Activated gamma-delta T cell (primary cell): ENCODE measurements around the gene TRIO.
"Not testable (repeated sequence)": the region's sequence is repeated elsewhere in the genome, so short reads cannot be mapped to it uniquely, and the experiment has no call there.

Experiments used
- DNase-seq: peaks from one replicate; lab custom pipeline; 2025; lab: John Stamatoyannopoulos, UW

TRIO gene

DNA sequence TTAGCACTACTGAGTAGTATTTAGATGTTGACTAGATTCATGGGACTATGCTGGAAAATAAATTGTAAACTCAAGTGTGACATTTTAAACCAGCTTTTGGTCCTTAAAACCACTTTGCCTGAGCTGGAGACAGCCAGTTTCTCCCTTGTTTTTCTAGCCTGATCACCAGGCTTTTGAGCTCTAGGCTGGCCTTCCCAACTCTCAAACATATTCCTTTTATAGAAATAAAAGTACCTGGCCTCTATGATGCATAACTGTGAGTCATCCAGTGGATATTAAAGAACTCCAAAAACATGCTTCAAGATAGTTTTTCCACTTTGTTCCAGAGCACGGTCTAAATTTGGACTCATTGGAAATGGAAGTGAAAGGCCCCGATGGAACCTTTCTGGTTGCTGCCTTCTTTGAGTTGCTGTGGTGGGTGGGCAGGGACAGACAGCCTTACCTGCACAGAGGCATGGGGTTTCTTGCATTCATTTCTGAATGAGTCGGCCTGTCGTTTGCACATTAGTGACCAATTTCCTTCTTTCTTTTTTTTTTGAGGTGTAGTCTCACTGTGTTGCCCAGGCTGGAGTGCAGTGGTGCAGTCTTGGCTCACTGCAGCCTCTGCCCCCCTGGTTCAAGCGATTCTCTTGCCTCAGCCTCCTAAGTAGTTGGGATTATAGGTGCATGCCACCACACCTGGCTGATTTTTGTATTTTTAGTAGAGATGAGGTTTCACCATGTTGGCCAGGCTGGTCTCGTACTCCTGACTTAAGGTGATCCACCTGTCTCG is 43.1 kb downstream of the TRIO start:
- DNase-seq, result no peak

- DNase-seq, result no peak
Measured at GRCh38 chr5:14187157-14187556, 44.0 kb downstream of the TRIO start.

GRCh38 chr5:14187660-14188059 is 44.5 kb downstream of the TRIO start:
- no peak for DNase-seq

DNA sequence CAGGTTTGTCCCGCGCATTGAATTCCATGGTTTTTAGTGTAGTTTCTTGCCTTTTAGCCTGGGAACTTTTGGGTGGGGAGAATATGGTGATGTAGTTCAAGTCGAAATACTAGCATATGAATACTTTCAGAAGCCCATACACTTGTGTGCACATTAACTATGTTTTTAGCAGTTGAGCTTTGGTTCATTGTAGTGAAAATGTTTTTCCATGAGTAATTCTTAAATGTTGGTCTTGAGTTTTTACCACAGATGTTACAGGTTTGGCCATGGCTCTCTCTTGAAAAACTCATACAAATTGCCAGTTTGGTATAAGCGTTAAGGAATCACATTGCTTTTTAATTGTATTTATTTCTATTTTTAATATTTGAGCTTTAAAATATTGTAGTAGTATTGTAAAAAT is 45.6 kb downstream of the TRIO start:
- no peak for DNase-seq

GRCh38 chr5:14189680-14190079 is 46.5 kb downstream of the TRIO start:
- DNase-seq, result no peak

DNA sequence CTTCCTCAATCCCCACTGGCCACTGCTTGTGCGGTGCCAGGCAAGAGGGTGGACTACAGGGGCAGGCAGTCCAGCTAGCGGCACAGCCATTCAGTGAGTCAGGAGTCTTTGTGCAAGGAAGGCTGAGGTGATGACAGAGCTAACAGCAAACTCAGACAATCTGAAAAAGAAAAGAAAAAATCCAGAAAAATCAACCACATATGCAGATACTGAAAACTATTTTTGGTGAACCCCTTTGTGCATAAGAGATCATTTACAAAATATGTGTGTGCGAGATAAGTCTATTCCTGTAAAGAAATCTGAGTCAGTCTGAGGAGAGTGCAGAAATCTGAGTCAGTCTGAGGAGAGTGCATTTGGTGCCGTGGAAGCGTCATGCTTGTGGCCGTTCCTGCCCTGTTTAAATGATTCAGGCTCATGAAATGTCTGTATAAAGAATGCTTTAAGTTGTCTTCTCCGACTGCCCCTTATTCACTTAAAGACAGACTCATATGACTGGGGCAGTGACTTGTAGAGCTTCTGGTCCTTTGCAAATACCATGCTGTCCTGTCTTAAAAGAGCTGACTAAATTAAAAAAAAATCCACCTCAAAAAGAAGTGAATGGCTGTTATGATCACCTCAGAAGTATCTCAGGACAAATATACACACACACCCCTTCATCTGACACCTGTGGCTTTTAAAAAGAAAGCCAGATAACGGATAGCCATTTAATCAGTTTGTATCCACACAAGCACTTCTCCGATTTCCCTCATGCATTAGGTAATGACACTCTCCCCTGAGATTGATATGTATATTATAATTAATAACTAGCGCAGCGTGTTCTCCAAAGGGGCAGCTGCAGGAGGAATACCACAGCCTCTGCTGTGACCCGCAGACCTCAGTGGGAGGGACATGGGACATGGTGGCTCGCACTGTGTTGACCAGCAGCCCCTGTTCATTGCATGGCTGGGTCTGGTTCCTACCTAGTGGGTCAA is 47.3 kb downstream of the TRIO start:
- no peak for DNase-seq

GRCh38 chr5:14191325-14191724 is 48.2 kb downstream of the TRIO start:
- no peak for DNase-seq

GRCh38 chr5:14193496-14193895 is 50.4 kb downstream of the TRIO start:
- DNase-seq, result no peak

DNA sequence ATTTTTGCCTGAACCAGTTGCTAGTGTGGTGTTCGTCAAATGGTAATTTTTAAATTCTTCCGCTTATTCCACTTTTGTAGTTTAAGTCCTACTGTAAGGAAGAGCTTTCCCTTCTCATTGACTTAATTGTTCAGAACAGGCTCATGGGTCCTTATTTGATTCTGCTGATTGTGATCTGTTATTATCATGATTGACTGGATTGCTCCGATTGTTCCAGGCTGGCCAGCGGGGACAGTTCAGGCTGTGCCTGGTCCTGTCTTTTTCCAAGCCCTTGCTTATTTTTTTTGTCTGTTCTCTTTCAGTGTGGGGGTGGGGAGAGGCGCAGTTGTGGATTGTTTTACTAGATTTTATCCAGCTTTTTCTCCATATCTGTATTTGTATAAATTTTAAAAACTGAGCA is 52.4 kb downstream of the TRIO start:
- DNase-seq, result no peak

GRCh38 chr5:14197056-14197455 is 53.9 kb downstream of the TRIO start:
- DNase-seq, result no peak

GRCh38 chr5:14199902-14200301 is 56.8 kb downstream of the TRIO start:
- DNase-seq, result no peak

DNA sequence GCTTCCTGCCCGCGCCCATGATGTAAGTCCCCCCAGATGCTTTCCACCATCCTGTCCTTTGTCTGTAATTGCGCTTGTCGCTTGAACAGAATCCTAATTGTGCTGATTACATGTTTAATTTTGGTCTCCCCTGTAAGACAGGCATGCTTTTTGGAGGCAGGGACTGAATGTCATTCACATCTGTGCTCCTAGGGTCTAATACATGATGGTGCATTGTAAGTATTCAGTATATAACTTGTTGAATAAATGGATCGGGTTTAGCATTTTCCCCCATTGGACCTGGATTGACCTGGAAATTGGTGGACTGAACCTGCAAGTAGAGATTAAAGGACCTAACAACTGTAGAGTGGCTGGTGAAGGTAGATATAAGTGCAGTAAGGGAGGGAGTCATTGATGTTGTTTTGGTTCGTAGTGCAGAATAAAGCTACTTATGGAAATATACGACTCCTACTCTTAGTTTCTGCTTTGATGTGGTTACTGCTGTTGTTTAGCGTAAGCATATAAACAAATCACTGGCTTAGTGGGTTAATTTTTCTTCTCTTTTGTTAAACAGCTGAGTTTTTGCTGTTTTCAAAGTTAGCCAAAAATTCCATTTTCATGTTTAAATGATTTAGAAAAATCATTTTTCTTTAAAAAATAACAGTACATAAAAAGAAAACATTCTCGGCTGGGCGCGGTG is 57.3 kb downstream of the TRIO start:
- no peak for DNase-seq

DNA sequence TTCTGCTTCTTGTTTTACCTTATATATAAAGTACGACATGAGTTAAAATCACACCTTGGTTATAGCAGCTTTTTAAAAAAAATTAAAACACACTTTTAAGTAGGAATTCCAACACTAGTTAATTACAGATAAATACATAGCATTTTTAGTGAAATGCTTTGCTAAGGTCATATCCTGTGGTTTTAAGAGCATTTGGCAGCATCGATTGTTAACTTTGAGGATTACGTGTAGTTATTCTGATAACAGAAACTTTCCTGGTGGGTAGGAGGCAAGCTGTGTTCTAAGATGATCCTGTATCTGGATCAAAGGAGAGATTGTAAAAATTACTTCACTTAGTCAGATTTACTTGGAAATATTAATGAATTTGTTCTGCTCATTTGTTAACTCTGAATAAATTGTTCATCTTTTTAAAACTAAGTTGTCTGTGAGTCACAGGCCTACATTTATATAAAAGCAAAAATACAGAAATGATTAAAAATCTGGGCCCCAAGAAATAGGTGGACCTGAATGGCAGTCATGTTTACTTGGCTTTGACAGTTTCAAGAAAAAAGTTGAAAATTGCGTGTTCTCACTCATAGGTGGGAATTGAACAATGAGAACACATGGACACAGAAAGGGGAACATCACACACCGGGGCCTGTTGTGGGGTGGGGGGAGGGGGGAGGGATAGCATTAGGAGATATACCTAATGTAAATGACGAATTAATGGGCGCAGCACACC is 58.3 kb downstream of the TRIO start:
- no peak for DNase-seq

DNA sequence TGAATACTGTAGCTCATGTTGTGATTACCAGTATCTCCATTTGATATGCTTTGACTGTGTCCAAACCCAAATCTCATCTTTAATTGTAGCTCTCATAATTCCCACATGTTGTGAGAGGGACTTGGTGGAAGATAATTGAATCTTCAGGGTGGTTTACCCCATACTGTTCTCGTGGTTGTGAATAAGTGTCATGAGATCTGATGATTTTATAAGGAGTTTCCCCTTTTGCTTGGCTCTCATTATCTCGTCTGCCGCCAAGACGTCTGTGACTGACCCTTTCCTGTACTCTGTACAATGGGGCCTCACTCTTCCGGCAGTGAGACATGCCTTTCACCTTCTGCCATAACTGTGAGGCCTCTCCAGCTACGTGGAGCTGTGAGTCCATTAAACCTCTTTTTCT is 59.3 kb downstream of the TRIO start:
- no peak for DNase-seq

- no peak for DNase-seq
Measured at GRCh38 chr5:14204011-14204670, 61.0 kb downstream of the TRIO start.

GRCh38 chr5:14204785-14205321 is 61.7 kb downstream of the TRIO start:
- no peak for DNase-seq

GRCh38 chr5:14206028-14206725 is 63.0 kb downstream of the TRIO start:
- no peak for DNase-seq

DNA sequence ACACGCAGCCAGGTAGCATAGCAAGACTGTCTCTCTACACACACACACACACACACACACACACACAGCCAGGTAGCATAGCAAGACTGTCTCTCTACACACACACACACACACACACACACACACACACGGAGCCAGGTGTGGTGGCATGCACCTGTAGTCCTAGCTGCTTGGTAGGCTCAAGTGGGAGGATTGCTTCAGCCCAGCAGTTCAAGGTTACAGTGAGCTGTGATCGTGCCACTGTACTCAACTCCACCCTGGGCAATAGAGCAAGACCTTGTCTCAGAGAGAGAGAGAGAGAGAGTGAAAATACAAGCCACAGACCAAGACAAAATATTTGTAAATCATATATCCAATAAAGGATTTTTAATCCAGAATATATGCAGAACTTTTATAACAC is 64.3 kb downstream of the TRIO start:
- not testable (repeated sequence) for DNase-seq

DNA sequence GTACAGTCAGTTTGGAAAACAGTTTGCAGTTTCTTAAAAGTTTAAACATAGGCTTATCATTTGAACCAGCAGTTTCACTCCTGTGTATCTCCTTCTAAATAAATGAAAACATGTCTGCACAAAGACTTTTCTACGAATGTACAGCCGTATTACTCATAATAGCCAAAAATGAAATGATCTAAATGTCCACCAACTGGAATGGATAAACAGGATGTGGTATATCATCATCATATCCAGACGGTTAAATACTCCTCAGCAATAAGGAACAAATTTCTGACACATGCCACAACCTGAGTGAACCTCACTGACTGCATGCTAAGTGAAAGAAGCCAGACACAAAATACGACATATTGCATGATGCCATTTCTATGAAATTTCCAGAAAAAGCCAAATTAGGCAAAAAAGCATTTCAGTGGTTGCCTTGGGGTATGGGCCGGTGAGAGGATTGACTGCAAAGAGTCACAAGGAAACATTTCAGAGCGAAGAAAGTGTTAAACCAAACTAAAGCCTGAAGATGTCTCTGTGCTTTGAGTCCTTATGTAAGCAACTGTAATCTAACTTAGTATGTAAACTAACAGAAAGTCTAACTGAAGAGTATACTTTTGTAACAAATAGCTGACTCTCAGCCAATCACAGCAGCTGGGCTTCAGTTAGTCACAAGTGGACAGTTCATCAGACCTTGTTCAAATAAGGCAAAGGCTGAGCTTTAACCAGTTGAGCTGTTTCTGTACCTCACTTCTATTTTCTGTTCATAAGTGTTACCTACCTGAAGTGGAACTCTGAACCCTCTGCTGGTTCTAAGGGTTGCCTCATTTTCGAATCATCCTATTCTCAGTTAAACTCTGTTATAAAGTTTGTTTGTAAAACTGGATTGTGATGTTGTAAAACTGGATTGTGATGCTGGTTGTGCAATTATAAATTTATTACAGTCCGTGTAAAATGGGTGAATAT is 65.2 kb downstream of the TRIO start:
- no peak for DNase-seq
